WERI-Rb-1 (cell line): ENCODE results near the gene RUSF1.

ENCODE experiments used
- DNase-seq: peaks from one replicate; pipeline ENCODE4 v3.0.0-alpha.2; 2020
- H3K27ac ChIP-seq: fragments of 250-450 bp; sonication (Bioruptor Pico); 2 replicates; pipeline ENCODE4 v1.5.1; 2020; ENCODE audit warnings: mild to moderate bottlenecking, moderate library complexity
- H3K27me3 ChIP-seq: fragments of 250-450 bp; sonication (Bioruptor Pico); 2 replicates; pipeline ENCODE4 v1.5.1; 2021; ENCODE audit warnings: mild to moderate bottlenecking, low read depth, moderate library complexity; ENCODE audit not compliant: insufficient read depth, severe bottlenecking
- H3K36me3 ChIP-seq: fragments of 250-450 bp; sonication (Bioruptor Pico); 2 replicates; pipeline ENCODE4 v1.5.1; 2020; ENCODE audit warnings: mild to moderate bottlenecking, moderate library complexity
- H3K4me3 ChIP-seq: 2 replicates; pipeline ENCODE4 v1.5.1; 2011; ENCODE audit warnings: low read depth, mild to moderate bottlenecking, control low read depth, low read length
- H3K9me3 ChIP-seq: fragments of 250-450 bp; sonication (Bioruptor Pico); 2 replicates; pipeline ENCODE4 v1.5.1; 2021; ENCODE audit warnings: mild to moderate bottlenecking, moderate library complexity; ENCODE audit not compliant: severe bottlenecking
- TF ChIP-seq, protein P1 (sequence below): IDR thresholded peaks from 2 replicates; pipeline ENCODE4 v1.5.1; 2011; ENCODE audit warnings: low read depth, mild to moderate bottlenecking, control low read depth, inconsistent platforms, low read length

RUSF1 gene

DNA sequence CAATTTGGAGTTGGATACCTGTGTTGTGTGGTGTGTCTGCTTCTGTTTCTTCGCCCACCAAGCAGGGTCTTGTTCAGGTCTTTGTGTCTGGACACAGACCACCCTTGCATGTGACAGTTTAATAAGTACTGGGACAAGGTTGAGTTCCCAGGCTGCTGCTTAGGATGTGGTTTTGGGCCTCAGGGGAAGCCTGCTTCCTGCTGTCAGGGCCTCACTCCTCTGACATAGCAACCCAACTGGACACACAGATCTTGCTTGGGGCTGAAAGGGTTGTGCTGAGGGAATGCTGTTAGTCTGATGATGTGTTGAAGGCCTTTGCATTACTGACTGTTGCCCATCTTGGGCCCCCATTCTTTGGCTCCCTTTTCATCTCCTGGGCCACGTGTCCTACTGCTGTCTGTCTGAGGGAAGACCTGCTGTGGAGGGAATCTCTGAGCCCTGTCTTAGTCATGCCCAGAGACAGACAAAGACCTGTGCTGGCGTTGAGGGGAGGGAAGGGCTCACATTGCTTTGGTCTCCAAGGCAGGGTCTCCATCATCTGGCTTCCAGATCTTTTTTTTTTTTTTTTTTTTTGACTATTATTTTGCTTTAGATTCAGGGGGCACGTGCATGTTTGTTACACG is 40.9 kb downstream of the RUSF1 start:
- DNase-seq: no peak
- TF ChIP-seq, protein P1, sequence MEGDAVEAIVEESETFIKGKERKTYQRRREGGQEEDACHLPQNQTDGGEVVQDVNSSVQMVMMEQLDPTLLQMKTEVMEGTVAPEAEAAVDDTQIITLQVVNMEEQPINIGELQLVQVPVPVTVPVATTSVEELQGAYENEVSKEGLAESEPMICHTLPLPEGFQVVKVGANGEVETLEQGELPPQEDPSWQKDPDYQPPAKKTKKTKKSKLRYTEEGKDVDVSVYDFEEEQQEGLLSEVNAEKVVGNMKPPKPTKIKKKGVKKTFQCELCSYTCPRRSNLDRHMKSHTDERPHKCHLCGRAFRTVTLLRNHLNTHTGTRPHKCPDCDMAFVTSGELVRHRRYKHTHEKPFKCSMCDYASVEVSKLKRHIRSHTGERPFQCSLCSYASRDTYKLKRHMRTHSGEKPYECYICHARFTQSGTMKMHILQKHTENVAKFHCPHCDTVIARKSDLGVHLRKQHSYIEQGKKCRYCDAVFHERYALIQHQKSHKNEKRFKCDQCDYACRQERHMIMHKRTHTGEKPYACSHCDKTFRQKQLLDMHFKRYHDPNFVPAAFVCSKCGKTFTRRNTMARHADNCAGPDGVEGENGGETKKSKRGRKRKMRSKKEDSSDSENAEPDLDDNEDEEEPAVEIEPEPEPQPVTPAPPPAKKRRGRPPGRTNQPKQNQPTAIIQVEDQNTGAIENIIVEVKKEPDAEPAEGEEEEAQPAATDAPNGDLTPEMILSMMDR: no peak
- no peak overlapping the region for H3K27ac ChIP-seq
- H3K36me3 ChIP-seq: peaks cover 14% of the 10 kb centered on the region
- no peaks in the 10 kb centered on the region for H3K27me3 ChIP-seq
- H3K4me3 ChIP-seq: no peak overlapping the region
- no peaks in the 10 kb centered on the region for H3K9me3 ChIP-seq

DNA sequence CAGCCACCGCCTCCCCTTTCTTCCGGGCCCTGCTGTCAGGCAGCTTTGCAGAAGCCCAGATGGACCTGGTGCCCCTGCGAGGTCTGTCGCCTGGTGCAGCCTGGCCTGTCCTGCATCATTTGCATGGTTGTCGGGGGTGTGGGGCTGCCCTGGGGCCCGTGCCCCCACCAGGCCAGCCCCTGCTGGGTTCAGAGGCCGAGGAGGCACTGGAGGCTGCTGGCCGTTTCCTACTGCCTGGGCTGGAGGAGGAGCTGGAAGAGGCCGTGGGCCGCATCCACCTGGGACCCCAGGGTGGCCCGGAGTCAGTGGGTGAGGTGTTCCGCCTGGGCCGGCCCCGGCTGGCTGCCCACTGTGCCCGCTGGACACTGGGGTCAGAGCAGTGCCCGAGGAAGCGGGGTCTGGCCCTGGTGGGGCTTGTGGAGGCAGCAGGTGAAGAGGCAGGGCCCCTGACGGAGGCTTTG is 41.8 kb downstream of the RUSF1 start:
- no peak overlapping the region for H3K27ac ChIP-seq

DNA sequence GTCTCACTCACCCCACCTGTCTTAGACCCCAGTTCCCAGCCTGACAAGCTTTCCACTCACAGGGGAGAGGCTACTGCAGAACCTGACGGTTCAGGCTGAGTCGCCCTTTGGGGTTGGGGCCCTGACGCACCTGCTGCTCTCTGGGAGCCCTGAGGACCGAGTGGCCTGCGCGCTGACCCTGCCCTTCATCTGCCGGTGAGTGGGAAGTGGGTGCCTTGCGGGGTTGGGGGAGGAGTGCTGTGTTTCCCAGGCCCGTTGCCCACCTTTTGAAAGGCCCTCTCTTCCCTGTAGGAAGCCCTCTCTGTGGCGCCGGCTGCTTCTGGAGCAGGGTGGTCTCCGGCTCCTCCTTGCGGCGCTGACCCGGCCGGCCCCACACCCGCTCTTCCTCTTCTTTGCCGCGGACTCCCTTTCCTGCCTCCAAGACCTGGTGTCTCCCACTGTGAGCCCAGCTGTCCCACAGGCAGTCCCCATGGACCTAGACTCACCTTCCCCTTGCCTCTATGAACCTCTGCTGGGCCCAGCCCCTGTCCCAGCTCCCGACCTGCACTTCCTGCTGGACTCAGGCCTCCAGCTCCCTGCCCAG is 42.3 kb downstream of the RUSF1 start:
- H3K36me3 ChIP-seq: peaks cover 20% of the 10 kb centered on the region

More for the DNA sequence above, 41.8 kb downstream of the RUSF1 start:
- TF ChIP-seq, protein P1: no peak
- no peak for DNase-seq
- Histone ChIP-seq H3K4me3 (no peak overlapping the region), H3K36me3 (peaks cover 20% of the 10 kb centered on the region), H3K9me3 (no peaks in the 10 kb centered on the region), H3K27me3 (no peaks in the 10 kb centered on the region)

DNA sequence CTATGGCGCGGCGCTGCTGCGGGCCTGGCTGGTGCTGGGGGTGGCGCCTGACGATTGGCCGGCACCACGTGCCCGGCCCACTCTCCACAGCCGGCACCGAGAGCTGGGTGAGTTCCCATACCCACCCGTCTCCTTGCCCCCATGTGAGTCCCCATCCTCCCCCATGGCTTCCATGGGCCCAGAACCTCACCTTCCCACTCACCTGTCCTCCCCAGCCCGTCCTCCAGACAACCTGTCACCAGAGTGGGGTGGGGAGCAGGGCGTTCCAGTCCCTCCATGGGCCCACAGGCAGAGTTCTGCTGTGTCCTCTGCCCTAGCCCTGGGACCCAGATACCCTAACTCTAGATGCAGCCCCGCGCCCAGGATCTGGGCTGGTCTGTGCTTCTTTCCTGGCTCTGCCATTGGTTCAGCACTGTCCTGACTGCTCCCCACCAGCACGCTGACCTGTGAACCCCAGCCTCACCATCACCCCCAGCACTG is 43.4 kb downstream of the RUSF1 start:
- TF ChIP-seq, protein P1: no peak
- Histone ChIP-seq H3K36me3 (peaks cover 20% of the 10 kb centered on the region), H3K27me3 (no peaks in the 10 kb centered on the region), H3K4me3 (no peak overlapping the region), H3K9me3 (no peaks in the 10 kb centered on the region), H3K27ac (no peak overlapping the region)
- no peak for DNase-seq

More for the DNA sequence above, 42.3 kb downstream of the RUSF1 start:
- Histone ChIP-seq H3K4me3 (no peak overlapping the region), H3K27me3 (no peaks in the 10 kb centered on the region), H3K9me3 (no peaks in the 10 kb centered on the region), H3K27ac (no peak overlapping the region)
- TF ChIP-seq, protein P1: no peak
- no peak for DNase-seq

DNA sequence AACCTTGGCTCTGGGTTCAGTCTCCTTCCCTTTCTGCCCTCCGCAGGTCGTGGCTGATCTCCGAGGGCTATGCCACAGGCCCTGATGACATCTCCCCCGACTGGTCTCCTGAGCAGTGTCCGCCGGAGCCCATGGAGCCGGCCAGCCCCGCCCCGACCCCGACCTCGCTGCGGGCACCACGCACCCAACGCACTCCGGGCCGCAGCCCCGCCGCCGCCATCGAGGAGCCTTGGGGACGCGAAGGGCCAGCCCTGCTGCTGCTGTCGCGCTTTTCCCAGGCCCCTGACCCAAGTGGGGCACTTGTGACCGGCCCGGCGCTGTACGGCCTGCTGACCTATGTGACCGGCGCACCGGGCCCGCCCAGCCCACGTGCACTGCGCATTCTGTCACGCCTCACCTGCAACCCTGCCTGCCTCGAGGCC is 43.8 kb downstream of the RUSF1 start:
- H3K36me3 ChIP-seq: peaks cover 20% of the 10 kb centered on the region
- TF ChIP-seq, protein P1: no peak
- no peak overlapping the region for H3K27ac ChIP-seq
- no peaks in the 10 kb centered on the region for H3K27me3 ChIP-seq
- no peak for DNase-seq
- no peaks in the 10 kb centered on the region for H3K9me3 ChIP-seq
- no peak overlapping the region for H3K4me3 ChIP-seq
